Activated T-cell treated with anti-CD3 and anti-CD28 coated beads for 1 hour (primary cell): ENCODE measurements around the gene DGKI.
"Not testable (repeated sequence)": the region's sequence is repeated elsewhere in the genome, so short reads cannot be mapped to it uniquely, and the experiment has no call there.

Source experiments
- DNase-seq: peaks from one replicate; pipeline ENCODE4 v3.0.0-alpha.2; 2020; ENCODE audit warnings: low read depth

Gene DGKI

DNA sequence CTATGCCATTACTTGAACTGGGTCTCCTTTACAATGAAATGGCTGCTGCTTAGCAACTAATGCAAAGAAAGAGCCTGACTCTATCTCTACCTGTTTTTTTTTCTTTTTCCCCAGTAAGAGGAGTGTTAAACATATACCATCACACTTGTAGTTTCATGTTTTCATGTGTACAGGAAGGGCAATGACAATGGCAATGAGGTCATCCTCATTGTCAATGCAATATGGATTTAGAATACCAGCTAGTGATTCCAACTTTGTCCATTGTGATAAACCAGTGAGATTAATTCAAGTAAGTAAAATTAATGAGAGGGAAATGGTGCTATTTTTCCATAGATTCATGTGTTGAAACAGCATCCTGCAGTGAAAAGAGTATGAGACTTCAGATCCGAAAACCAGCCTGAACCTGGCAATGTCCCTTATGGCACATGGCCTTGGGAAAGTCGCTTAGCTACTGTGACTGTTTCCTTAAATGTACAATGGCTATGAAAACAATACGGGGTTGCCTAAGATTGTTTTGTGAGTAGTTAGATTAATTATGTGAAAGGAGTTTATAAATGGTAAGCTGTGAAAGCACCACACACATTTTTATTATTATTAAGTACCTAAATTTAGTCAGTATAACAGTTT, 11.2 kb downstream of the DGKI start:
- DNase-seq, result no peak

DNA sequence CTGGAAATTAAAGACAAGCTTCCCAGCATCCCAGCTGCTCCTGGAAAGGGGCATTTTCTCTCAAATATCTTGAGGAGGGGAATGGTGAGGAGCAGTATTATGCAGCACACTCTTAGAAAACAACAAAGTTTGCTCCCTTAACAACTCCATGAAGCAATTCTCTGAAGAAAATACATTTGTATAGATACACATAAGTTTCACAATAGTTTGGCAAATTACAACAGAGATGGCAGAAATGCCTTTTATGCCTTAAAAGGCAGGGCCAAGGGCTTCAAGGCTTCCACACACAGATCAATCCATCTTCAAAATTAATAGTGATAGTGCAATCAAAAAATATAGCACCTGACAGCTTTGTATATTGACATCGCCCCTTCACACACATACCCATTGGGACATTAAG, 12.2 kb downstream of the DGKI start:
- DNase-seq, result no peak

DNA sequence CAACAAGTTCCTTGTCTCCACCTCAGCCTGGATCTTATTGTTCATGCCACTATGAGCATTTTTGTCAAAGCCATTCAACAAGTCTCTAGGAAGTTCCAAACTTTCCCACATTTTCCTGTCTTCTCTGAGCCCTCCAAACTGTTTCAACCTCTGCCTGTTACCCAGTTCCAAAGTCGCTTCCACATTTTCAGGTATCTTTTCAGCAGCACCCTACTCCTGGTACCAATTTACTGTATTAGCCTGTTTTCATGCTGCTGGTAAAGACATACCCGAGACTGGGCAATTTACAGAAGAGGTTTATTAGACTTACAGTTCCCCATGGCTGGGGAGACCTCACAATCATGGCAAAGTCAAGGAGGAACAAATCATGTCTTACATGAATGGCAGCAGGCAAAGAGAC, 13.8 kb downstream of the DGKI start:
- not testable (repeated sequence) for DNase-seq

DNA sequence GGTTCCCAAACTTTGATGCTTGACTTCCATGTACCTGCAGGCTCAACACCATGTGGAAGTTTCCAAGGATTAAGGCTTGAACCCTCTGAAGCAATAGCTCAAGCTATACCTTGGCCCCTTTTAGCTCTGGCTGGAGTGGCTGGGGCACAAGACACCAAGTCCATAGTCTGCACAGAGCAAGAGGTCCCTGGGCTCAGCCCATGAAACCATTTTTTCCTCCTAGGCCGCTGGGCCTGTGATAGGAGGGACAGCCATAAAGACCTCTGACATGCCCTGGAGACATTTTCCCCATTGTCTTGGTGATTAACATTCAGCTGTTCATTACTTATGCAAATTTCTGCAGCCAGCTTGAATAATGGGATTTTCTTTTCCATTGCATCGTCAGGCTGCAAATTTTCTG, 14.4 kb downstream of the DGKI start:
- DNase-seq, result no peak

GRCh38 chr7:137831555-137831954, 15.2 kb downstream of the DGKI start:
- not testable (repeated sequence) for DNase-seq

GRCh38 chr7:137829337-137829992, 17.3 kb downstream of the DGKI start:
- no peak for DNase-seq

DNA sequence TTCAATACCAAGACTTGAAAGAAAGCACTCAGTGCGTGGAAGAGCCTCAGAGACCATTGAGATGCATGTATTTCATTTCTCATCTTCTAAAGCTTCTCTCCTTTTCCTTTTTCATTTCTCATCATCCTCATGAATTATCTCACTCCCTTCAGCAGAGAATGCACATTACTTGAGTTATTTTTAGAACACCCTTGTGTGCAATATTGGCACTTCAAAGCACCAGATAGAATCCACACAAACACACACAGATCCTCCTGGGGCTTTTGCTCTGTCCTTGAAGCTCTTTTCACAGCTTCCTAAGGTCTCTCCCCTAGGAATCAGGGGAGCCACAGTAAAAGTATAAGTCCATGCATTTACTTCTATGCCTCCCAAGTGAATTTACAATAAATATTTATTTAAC, 18.3 kb downstream of the DGKI start:
- no peak for DNase-seq

GRCh38 chr7:137825489-137825888, 21.3 kb downstream of the DGKI start:
- DNase-seq, result no peak

GRCh38 chr7:137820677-137821420, 25.9 kb downstream of the DGKI start:
- DNase-seq, result no peak

- DNase-seq, result no peak
Measured at GRCh38 chr7:137820156-137820555, 26.6 kb downstream of the DGKI start.

- DNase-seq, result no peak
Measured at GRCh38 chr7:137818036-137818435, 28.7 kb downstream of the DGKI start.

GRCh38 chr7:137816696-137817320, 30.0 kb downstream of the DGKI start:
- no peak for DNase-seq

- DNase-seq, result no peak
Measured at GRCh38 chr7:137813541-137813940, 33.2 kb downstream of the DGKI start.

DNA sequence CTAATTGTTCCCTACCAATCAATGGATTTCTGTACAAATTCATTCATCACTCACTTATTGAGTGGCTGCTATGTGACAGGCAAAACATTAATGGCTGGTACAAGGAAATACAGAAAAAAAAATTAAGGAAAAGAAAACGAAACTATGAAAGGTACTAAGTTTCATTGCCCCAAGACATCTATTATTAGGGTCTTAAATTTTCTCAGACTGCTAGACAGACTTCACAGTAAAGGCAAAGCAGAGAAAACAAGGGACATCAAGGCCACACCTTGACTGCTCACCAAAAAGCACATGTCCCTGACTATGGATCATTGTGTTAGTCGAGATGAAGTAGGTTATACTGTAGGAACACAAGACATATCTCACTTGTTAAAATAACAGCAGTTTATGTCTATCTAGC, 36.5 kb downstream of the DGKI start:
- no peak for DNase-seq

DNA sequence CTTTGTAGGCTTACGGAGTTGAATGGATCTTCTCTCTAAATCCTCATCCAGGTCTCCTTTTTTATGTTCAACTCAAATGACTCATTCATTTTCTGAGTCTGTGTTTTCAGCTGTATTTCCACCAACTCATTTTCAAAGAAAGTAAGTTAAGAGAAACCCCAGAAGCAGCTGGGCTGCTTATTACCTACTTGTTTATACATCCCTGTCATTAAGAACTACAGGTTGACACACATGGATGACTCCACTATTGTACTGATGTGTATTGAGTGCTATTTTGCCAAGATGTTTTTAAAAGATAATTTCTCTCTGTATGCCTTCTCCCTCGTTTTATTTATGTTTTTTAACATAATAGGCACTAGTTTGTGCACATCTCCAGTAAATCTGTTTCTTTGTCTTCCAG, 41.9 kb downstream of the DGKI start:
- DNase-seq, result no peak

GRCh38 chr7:137801491-137801890, 45.3 kb downstream of the DGKI start:
- DNase-seq, result no peak

- no peak for DNase-seq
Measured at GRCh38 chr7:137801003-137801402, 45.8 kb downstream of the DGKI start.

DNA sequence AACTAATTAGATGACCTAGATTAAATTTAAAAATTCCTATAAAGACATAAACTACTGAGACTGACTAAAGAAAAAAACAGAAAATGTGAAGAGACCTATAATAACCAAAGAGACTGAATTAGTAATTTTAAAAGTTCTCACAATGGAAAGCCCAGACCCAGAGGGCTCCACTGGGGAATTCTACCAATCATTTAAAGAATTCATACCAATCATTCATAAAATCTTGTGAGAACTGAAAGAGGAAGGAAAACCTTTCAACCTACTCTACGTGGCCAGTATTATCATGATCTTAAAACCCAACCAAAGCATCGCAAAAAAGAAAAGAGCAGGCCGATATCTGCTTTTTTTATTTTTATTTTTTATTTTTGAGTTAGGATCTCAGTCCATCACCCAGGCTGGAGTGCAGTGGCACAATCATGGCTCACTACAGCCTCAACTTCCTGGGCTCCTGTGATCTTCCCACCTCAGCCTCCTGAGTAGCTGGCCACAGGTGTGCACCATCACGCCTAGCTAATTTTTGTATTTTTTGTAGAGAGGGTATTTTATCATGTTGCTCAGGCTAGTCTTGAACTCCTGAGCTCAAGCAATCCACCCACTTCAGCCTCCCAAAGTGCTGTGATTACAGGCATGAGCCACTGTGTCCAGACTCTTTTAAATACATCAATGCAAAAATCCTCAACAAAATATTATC, 48.6 kb downstream of the DGKI start:
- no peak for DNase-seq

DNA sequence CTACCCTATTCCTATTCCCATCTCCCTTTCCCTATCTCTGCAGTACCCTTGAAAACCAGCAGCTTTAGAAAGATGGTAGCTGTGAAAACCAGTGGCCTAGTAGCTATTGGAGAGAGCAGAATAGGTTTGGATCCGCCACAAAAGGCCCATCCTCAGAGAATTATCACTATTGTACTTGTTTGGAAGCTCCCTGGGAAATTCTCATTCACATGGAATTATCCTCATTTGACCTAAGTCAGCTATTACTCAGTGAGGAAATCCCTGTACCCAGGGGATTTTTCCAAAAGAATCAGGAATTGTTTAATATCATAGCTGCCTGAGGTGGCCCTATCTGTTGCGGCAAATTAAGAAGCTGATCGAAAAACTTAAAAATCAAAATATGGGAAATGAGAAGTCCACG, 51.6 kb downstream of the DGKI start:
- DNase-seq, result no peak

DNA sequence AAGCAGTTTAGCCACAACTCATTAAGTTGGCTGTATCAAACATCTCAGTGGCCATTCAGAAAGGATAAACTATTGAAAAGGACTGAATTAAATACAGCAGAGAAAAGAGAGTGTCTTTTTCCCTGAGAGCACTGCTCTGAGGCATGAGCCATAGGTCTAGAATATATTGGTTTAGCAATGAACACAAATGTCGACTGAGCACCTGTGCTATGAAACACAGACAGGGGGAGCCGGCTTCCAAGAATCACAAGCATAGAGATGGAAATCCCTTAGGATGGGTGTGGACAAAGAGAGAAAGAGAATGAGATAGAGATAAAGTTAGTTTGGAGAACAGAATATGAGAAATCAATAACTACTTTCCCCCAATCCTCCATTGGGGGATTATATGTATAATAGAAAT, 54.8 kb downstream of the DGKI start:
- DNase-seq, result no peak

DNA sequence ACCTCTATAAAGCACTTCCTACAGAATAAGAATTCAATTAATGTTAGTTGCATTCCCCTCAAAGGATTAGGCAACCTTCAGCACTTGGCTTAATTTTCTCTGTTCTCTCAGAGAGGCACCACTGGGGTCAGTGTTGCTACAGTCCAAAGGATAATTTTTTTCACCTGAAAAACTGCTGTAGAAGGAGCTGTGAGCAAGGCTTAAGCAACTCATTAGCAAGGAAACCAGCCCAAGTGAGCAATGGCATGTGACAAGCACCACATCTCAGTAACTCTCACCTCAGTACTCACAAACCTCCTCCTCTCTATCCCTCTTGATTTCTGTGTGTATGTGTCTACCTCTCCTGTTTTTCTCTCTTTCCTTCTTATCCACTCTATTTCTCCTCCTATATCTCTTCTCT, 55.9 kb downstream of the DGKI start:
- DNase-seq, result no peak

DNA sequence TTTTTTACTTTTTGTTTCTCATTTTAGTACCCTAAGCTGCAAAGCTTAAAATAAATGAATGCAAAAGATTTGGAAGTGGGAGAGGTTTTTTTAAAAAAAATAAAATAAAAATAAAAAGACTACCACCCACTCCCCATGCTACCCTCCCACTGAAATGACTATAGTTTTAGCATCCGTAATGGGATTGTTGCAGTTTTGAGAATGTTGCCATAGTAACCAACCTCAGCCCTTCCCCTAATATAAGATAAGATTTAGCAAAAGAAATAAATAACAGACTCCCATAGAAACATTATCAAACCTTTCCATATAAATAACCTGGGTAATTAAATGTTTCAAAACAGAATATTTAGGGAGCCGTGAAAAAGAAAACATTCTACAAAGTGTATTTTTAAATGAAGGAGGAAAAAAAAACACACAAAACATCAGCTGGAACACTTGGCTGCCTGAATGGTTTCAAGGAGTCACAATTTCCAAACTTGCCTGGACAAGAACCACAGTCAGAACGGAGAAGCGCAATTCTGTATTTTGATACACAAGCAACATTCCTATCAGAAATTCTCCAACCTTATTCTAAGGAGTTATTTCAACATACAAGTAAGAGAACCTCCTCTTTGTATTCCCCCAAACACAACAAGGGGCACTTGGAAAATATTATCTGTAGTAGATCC, 57.4 kb downstream of the DGKI start:
- no peak for DNase-seq
